ENCODE data around the gene MKLN1.
"Not testable (repeated sequence)": the region's sequence is repeated elsewhere in the genome, so short reads cannot be mapped to it uniquely, and the experiment has no call there.

- TF ChIP-seq POLR2A, POLR2AphosphoS5 (IDR thresholded peaks at IDR 0.05; ENCODE audit: low read depth, low read length): not testable (repeated sequence)
Measured at GRCh38 chr7:131462715-131463114, 135.0 kb downstream of the MKLN1 start.

Data from GM12892 (cell line).